ENCODE data around the gene ARHGAP44. TPM values are rescaled to one million over a fixed set of nuclear protein-coding genes. Genes with fewer than 3 reads are reported as not detected.
A peak's percentile ranks its signal among the peaks of the same experiment; 100 is the strongest.
"Not testable (repeated sequence)": the region's sequence is repeated elsewhere in the genome, so short reads cannot be mapped to it uniquely, and the experiment has no call there.

ARHGAP44 gene
- total and polyA plus RNA-seq, 9 of the 15 experiments (the other 6 are each of a cell fraction or from before 2014, with no cell fraction given) = 0.01 to 0.68 (median 0.07) TPM; not detected in 1

DNA sequence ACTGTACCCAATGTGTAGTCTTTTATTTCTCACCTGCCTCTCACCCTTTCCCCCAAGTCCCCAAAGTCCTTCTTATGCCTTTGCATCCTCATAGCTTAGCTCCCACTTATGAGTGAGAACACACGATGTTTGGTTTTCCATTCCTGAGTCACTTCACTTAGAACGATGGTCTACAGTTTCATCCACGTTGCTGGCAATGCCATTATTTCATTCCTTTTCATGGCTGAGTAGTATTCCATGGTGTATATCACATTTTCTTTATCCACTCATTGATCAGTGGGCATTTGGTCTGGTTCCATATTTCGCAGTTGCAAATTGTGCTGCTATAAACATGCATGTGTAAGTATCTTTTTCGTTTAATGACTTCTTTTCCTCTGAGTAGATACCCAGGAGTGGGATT, 89.8 kb downstream of the ARHGAP44 start:
- H2AFZ ChIP-seq (ENCODE audit: low read depth, low read length); POLR2A ChIA-PET; H3K79me2 ChIP-seq (ENCODE audit: control insufficient read depth, insufficient read depth, low read length); BruUV-seq (replicated peaks); H3K9ac ChIP-seq (ENCODE audit: insufficient read depth in 1 of 2, low read depth in 2 of 2, low read length in 2 of 2); DNase-seq (ENCODE audit: extremely low read depth in 1 of 4, low spot score in 3 of 4); CTCF ChIA-PET (ENCODE audit: low intra/inter-chr PET ratio); intact Hi-C loops (cut with micrococcal nuclease); FAIRE-seq; H3K36me3 ChIP-seq (ENCODE audit: control insufficient read depth, insufficient read depth, low read length); H3K27ac ChIP-seq (ENCODE audit: extremely low read depth, low read depth, low read length); H4K20me1 ChIP-seq (replicated peaks; ENCODE audit: control insufficient read depth, insufficient read depth, low read length); H3K27me3 ChIP-seq (ENCODE audit: control insufficient read depth in 2 of 2, insufficient read depth in 2 of 2, low read length in 2 of 2); in situ Hi-C loops (cut with MboI); H3K9me3 ChIP-seq (replicated peaks; ENCODE audit: control insufficient read depth, insufficient read depth, low read depth, low read length); H3K9me1 ChIP-seq (ENCODE audit: control insufficient read depth, insufficient read depth, low read length); H3K4me2 ChIP-seq (ENCODE audit: insufficient read depth, low read length); H3K4me3 ChIP-seq; ATAC-seq; H3K4me1 ChIP-seq (replicated peaks in 1 of 2; ENCODE audit: control insufficient read depth in 2 of 2, insufficient read depth in 2 of 2, low read length in 2 of 2): not testable (repeated sequence)
- 0% methylated on average over 5 of the region's 5 CpGs for WGBS (ENCODE audit: insufficient coverage, low coverage, missing lambda C conversion rate)
- peak; percentile 27 for TF ChIP-seq ZNF146 (CRISPR knock-in tag; IDR thresholded peaks at IDR 0.05; ENCODE audit: unreplicated experiment)

DNA sequence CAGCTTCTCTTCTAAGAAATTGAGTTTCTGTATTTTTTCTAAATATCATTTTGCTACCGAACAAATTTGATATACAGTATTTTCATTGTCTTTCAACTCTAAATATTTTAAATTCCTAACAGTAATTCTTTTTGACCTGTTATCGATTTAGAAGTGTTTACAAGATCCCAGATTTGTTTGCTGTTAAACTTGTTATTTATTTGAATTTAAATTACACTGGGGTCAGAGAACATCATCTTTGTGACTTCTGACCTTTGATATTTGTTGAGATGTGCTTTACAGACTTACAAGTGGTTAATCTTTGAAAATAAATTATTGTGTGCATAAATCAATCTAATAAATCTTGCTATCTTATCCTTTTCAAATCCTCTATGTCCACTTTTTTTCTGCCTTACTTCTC, 94.2 kb downstream of the ARHGAP44 start:
- intact Hi-C loops (cut with micrococcal nuclease) = no loop called here
- Histone ChIP-seq H3K9me3 (replicated peaks; ENCODE audit: control insufficient read depth, insufficient read depth, low read depth, low read length) (no peaks in the 10 kb centered on the region), H3K27me3 (ENCODE audit: control insufficient read depth in 2 of 2, insufficient read depth in 2 of 2, low read length in 2 of 2) (no peaks in the 10 kb centered on the region), H3K36me3 (ENCODE audit: control insufficient read depth, insufficient read depth, low read length) (no peaks in the 10 kb centered on the region), H3K4me1 (replicated peaks in 1 of 2; ENCODE audit: control insufficient read depth in 2 of 2, insufficient read depth in 2 of 2, low read length in 2 of 2) (no peaks in the 10 kb centered on the region), H2AFZ (ENCODE audit: low read depth, low read length) (no peak overlapping the region), H3K27ac (ENCODE audit: extremely low read depth, low read depth, low read length) (no peak overlapping the region), H3K79me2 (ENCODE audit: control insufficient read depth, insufficient read depth, low read length) (no peaks in the 10 kb centered on the region), H3K4me2 (ENCODE audit: insufficient read depth, low read length) (no peak overlapping the region), H3K9me1 (ENCODE audit: control insufficient read depth, insufficient read depth, low read length) (no peaks in the 10 kb centered on the region), H3K4me3 (no peak overlapping the region), H3K9ac (ENCODE audit: insufficient read depth in 1 of 2, low read depth in 2 of 2, low read length in 2 of 2) (no peak overlapping the region), H4K20me1 (replicated peaks; ENCODE audit: control insufficient read depth, insufficient read depth, low read length) (no peaks in the 10 kb centered on the region)
- ChIA-PET POLR2A (no interaction called here), CTCF (ENCODE audit: low intra/inter-chr PET ratio) (no interaction called here)
- in situ Hi-C loops (cut with MboI) = no loop called here
- WGBS (ENCODE audit: insufficient coverage, low coverage, missing lambda C conversion rate) = 0% methylated on average over 2 of the region's 2 CpGs
- ATAC-seq (no peak), DNase-seq (ENCODE audit: extremely low read depth in 1 of 4, low spot score in 3 of 4) (no peak), FAIRE-seq (no peak)
- no TSS peak for BruUV-seq (replicated peaks)
- TF ChIP-seq HSF4 (CRISPR knock-in tag; IDR thresholded peaks at IDR 0.05; ENCODE audit: borderline replicate concordance) = no peak
- TF ChIP-seq, protein P1, sequence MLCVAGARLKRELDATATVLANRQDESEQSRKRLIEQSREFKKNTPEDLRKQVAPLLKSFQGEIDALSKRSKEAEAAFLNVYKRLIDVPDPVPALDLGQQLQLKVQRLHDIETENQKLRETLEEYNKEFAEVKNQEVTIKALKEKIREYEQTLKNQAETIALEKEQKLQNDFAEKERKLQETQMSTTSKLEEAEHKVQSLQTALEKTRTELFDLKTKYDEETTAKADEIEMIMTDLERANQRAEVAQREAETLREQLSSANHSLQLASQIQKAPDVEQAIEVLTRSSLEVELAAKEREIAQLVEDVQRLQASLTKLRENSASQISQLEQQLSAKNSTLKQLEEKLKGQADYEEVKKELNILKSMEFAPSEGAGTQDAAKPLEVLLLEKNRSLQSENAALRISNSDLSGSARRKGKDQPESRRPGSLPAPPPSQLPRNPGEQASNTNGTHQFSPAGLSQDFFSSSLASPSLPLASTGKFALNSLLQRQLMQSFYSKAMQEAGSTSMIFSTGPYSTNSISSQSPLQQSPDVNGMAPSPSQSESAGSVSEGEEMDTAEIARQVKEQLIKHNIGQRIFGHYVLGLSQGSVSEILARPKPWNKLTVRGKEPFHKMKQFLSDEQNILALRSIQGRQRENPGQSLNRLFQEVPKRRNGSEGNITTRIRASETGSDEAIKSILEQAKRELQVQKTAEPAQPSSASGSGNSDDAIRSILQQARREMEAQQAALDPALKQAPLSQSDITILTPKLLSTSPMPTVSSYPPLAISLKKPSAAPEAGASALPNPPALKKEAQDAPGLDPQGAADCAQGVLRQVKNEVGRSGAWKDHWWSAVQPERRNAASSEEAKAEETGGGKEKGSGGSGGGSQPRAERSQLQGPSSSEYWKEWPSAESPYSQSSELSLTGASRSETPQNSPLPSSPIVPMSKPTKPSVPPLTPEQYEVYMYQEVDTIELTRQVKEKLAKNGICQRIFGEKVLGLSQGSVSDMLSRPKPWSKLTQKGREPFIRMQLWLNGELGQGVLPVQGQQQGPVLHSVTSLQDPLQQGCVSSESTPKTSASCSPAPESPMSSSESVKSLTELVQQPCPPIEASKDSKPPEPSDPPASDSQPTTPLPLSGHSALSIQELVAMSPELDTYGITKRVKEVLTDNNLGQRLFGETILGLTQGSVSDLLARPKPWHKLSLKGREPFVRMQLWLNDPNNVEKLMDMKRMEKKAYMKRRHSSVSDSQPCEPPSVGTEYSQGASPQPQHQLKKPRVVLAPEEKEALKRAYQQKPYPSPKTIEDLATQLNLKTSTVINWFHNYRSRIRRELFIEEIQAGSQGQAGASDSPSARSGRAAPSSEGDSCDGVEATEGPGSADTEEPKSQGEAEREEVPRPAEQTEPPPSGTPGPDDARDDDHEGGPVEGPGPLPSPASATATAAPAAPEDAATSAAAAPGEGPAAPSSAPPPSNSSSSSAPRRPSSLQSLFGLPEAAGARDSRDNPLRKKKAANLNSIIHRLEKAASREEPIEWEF (CRISPR knock-in tag; IDR thresholded peaks at IDR 0.05) = no peak
- TF ChIP-seq NCOA2 (IDR thresholded peaks at IDR 0.05; ENCODE audit: partially characterized antibody in 2 of 2) = no peak
- TF ChIP-seq, protein P2, sequence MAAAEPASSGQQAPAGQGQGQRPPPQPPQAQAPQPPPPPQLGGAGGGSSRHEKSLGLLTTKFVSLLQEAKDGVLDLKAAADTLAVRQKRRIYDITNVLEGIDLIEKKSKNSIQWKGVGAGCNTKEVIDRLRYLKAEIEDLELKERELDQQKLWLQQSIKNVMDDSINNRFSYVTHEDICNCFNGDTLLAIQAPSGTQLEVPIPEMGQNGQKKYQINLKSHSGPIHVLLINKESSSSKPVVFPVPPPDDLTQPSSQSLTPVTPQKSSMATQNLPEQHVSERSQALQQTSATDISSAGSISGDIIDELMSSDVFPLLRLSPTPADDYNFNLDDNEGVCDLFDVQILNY (CRISPR knock-in tag; IDR thresholded peaks at IDR 0.05) = no peak
- TF ChIP-seq ZNF232 (CRISPR knock-in tag; IDR thresholded peaks at IDR 0.05) = no peak

Measured in K562 (cell line).